Measurements from ENCODE around the gene MUC15. TPM values are rescaled to one million over a fixed set of nuclear protein-coding genes. Genes with fewer than 3 reads are reported as not detected.

Gene MUC15
- total and polyA plus RNA-seq, 10 donors = not detected

GRCh38 chr11:26550022-26550421 is 22.0 kb downstream of the MUC15 start:
- no peak for TF ChIP-seq POLR2A (IDR thresholded peaks at IDR 0.05)
- no peak for TF ChIP-seq POLR2AphosphoS5 (IDR thresholded peaks at IDR 0.05)
- TF ChIP-seq CTCF (IDR thresholded peaks at IDR 0.05 in 8 of 11, conservative IDR thresholded peaks at IDR 0.05 in 3 of 11) = no peak
- Histone ChIP-seq H3K27ac (no peak overlapping the region), H3K4me1 (no peaks in the 10 kb centered on the region), H3K36me3 (no peaks in the 10 kb centered on the region), H3K9me3 (no peaks in the 10 kb centered on the region), H3K27me3 (replicated peaks in 1 of 7) (no peaks in the 10 kb centered on the region), H3K4me3 (no peak overlapping the region)
- no peak for DNase-seq
- WGBS, 5 donors = 68 to 79% (median 76%) methylated on average over 1 of the region's 1 CpG
- intact Hi-C loops (cut with DNase I; ENCODE audit: low total_unique reads) = no loop called here

- no peaks in the 10 kb centered on the region for H3K36me3 ChIP-seq
- no peak overlapping the region for H3K27ac ChIP-seq
- no peak overlapping the region for H3K4me3 ChIP-seq
- H3K4me1 ChIP-seq = no peaks in the 10 kb centered on the region
- no peaks in the 10 kb centered on the region for H3K27me3 ChIP-seq (replicated peaks in 1 of 7)
- intact Hi-C loops (cut with DNase I; ENCODE audit: low total_unique reads) = no loop called here
- no peaks in the 10 kb centered on the region for H3K9me3 ChIP-seq
- no peak for DNase-seq
- 38 to 51% (median 46%) methylated on average over 2 of the region's 2 CpGs for WGBS, 5 donors
- no peak for TF ChIP-seq POLR2AphosphoS5 (IDR thresholded peaks at IDR 0.05)
- no peak for TF ChIP-seq CTCF (IDR thresholded peaks at IDR 0.05 in 8 of 11, conservative IDR thresholded peaks at IDR 0.05 in 3 of 11)
- TF ChIP-seq POLR2A (IDR thresholded peaks at IDR 0.05) = no peak
Observed at GRCh38 chr11:26549176-26549575, 22.9 kb downstream of the MUC15 start.

GRCh38 chr11:26541870-26542269 is 30.2 kb downstream of the MUC15 start:
- Histone ChIP-seq H3K9me3 (peaks cover 0 to 13% (median 0%) of the 10 kb centered on the region in 8 donors), H3K36me3 (no peaks in the 10 kb centered on the region), H3K27me3 (replicated peaks in 1 of 7) (no peaks in the 10 kb centered on the region), H3K27ac (no peak overlapping the region), H3K4me1 (no peaks in the 10 kb centered on the region), H3K4me3 (no peak overlapping the region)
- intact Hi-C loops (cut with DNase I; ENCODE audit: low total_unique reads) = no loop called here
- 81 to 90% (median 86%) methylated on average over 2 of the region's 2 CpGs for WGBS, 5 donors
- no peak for DNase-seq
- TF ChIP-seq POLR2AphosphoS5 (IDR thresholded peaks at IDR 0.05) (no peak), CTCF (IDR thresholded peaks at IDR 0.05 in 8 of 11, conservative IDR thresholded peaks at IDR 0.05 in 3 of 11) (no peak), POLR2A (IDR thresholded peaks at IDR 0.05) (no peak)

GRCh38 chr11:26539517-26539916 is 32.5 kb downstream of the MUC15 start:
- TF ChIP-seq POLR2AphosphoS5 (IDR thresholded peaks at IDR 0.05) = no peak
- no peak for TF ChIP-seq POLR2A (IDR thresholded peaks at IDR 0.05)
- no peak for TF ChIP-seq CTCF (IDR thresholded peaks at IDR 0.05 in 8 of 11, conservative IDR thresholded peaks at IDR 0.05 in 3 of 11)
- 81 to 89% (median 82%) methylated on average over 3 of the region's 3 CpGs for WGBS, 5 donors

More at GRCh38 chr11:26539517-26539916, 32.5 kb downstream of the MUC15 start:
- Histone ChIP-seq H3K27ac (no peak overlapping the region), H3K9me3 (peaks cover 0 to 13% (median 0%) of the 10 kb centered on the region in 8 donors), H3K36me3 (no peaks in the 10 kb centered on the region), H3K27me3 (replicated peaks in 1 of 7) (no peaks in the 10 kb centered on the region), H3K4me3 (no peak overlapping the region), H3K4me1 (no peaks in the 10 kb centered on the region)
- DNase-seq = no peak
- intact Hi-C loops (cut with DNase I; ENCODE audit: low total_unique reads) = no loop called here
